ENCODE data around the gene PDE4D. TPM values are rescaled to one million over a fixed set of nuclear protein-coding genes. Genes with fewer than 3 reads are reported as not detected.
A peak's percentile ranks its signal among the peaks of the same experiment; 100 is the strongest.

Gene PDE4D
- total RNA-seq, 5 donors from 2014 or later (not counting 1 experiment from before 2014, with no cell fraction given), result 45.1 to 136 (median 64.9) TPM

DNA sequence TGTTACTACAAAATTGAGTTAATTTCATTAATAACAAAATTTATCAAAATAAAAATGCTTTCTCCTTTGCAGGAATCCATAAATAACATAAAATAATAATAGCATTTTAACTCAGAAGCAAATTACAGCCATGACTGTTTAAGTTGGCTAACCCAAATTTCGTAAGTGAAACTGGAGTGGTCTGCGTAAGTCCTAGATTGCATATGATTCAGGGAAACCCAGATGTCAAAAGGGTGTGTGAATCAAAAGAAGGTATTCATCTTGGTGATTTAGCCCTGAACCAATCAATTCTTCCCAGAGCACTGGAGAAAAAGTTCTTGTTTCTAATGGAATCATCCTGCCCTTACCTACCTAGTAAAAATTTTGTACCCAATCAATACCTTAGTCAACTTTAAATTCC is 763.1 kb downstream of the PDE4D start:
- Histone ChIP-seq H3K9me3 (no peaks in the 10 kb centered on the region), H3K27ac (ENCODE audit: low read length) (no peak overlapping the region), H3K4me1 (ENCODE audit: control insufficient read depth in 1 of 2, extremely low read depth in 1 of 2, insufficient read depth in 2 of 2, low read length in 2 of 2) (peaks cover 20 to 42% of the 10 kb centered on the region in 2 experiments), H3K27me3 (replicated peaks in 1 of 2; ENCODE audit: control insufficient read depth in 2 of 2, extremely low read depth in 1 of 2, insufficient read depth in 2 of 2, low read length in 1 of 2) (no peaks in the 10 kb centered on the region), H3K4me3 (ENCODE audit: control insufficient read depth in 1 of 2, extremely low read depth in 1 of 2, low read length in 1 of 2) (no peak overlapping the region), H3K36me3 (ENCODE audit: control insufficient read depth in 2 of 2, extremely low read depth in 1 of 2, insufficient read depth in 1 of 2, low read length in 1 of 2) (no peaks in the 10 kb centered on the region)
- Mint-ChIP-seq H3K4me3 (no peak overlapping the region), H3K9me3 (no peaks in the 10 kb centered on the region), H3K27ac (no peak overlapping the region), H3K27me3 (no peaks in the 10 kb centered on the region), H3K4me1 (peaks cover 28 to 43% (median 34%) of the 10 kb centered on the region in 3 donors), H3K36me3 (no peaks in the 10 kb centered on the region)
- ATAC-seq (replicated peaks in 1 of 4), result no peak
- POLR2A ChIA-PET, result no interaction called here
- CTCF ChIA-PET, result interaction anchor here in 1 of 2 donors (4.7 kb wide), 1 partner anchor 96 kb away, joined by 49 read pairs; no protein-coding TSS in a partner anchor
- DNase-seq, result no peak
- WGBS (ENCODE audit: insufficient coverage), result no CpG with 5 or more reads among the region's 2 CpGs

DNA sequence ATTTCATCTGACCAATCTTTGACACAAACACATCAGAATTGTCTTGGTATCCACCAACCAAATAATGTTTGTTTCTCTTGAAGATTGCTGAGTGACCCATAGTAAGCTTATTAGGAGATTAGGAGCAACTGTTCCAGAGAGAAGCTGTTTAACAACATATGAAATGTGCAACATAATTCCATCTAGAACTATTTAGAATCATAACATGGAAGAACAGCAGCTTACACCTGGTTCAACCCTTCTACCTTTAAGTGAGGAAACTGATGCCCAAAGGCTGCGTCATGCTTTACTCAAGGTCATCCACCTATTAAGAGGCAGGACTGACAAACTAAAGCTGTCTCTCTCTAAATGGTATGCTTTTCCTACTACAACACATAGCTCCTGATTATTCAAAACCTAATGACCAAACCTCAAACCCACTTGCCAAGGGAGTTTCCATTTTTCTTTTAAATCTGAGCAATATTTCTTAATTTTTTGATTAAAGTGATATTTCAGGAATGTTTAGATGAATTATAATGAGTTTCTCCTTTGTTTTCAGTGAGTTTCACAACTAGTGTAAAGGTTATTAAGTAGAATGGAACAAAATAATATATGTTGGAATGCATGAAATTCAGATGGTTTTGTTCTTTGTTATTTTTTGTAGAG is 764.8 kb downstream of the PDE4D start:
- H3K9me3 Mint-ChIP-seq, result no peaks in the 10 kb centered on the region
- H3K4me3 Mint-ChIP-seq, result no peak overlapping the region
- 100% methylated on average over 1 of the region's 1 CpG for WGBS (ENCODE audit: insufficient coverage)
- peaks cover 34 to 52% of the 10 kb centered on the region in 2 experiments for H3K4me1 ChIP-seq (ENCODE audit: control insufficient read depth in 1 of 2, extremely low read depth in 1 of 2, insufficient read depth in 2 of 2, low read length in 2 of 2)
- DNase-seq, result no peak
- H3K27me3 Mint-ChIP-seq, result no peaks in the 10 kb centered on the region
- H3K4me1 Mint-ChIP-seq, result peaks cover 23 to 33% (median 23%) of the 10 kb centered on the region in 3 donors
- no peaks in the 10 kb centered on the region for H3K36me3 ChIP-seq (ENCODE audit: control insufficient read depth in 2 of 2, extremely low read depth in 1 of 2, insufficient read depth in 1 of 2, low read length in 1 of 2)
- H3K27ac Mint-ChIP-seq, result no peak overlapping the region
- no peak for ATAC-seq (replicated peaks in 1 of 4)
- H3K27ac ChIP-seq (ENCODE audit: low read length), result peak overlapping the region; percentile 91
- H3K27me3 ChIP-seq (replicated peaks in 1 of 2; ENCODE audit: control insufficient read depth in 2 of 2, extremely low read depth in 1 of 2, insufficient read depth in 2 of 2, low read length in 1 of 2), result no peaks in the 10 kb centered on the region
- H3K9me3 ChIP-seq, result no peaks in the 10 kb centered on the region
- H3K4me3 ChIP-seq (ENCODE audit: control insufficient read depth in 1 of 2, extremely low read depth in 1 of 2, low read length in 1 of 2), result no peak overlapping the region
- ChIA-PET CTCF (interaction anchor here (0.5 to 4.7 kb wide), 18 partner anchors 9 to 241 kb away, joined by 3 to 49 read pairs (median 4); no protein-coding TSS in a partner anchor), POLR2A (interaction anchor here in 1 of 2 donors (0.8 to 2.4 kb wide), 3 partner anchors 88 to 110 kb away, joined by 3 to 14 read pairs (median 8); no protein-coding TSS in a partner anchor)
- no peaks in the 10 kb centered on the region for H3K36me3 Mint-ChIP-seq

DNA sequence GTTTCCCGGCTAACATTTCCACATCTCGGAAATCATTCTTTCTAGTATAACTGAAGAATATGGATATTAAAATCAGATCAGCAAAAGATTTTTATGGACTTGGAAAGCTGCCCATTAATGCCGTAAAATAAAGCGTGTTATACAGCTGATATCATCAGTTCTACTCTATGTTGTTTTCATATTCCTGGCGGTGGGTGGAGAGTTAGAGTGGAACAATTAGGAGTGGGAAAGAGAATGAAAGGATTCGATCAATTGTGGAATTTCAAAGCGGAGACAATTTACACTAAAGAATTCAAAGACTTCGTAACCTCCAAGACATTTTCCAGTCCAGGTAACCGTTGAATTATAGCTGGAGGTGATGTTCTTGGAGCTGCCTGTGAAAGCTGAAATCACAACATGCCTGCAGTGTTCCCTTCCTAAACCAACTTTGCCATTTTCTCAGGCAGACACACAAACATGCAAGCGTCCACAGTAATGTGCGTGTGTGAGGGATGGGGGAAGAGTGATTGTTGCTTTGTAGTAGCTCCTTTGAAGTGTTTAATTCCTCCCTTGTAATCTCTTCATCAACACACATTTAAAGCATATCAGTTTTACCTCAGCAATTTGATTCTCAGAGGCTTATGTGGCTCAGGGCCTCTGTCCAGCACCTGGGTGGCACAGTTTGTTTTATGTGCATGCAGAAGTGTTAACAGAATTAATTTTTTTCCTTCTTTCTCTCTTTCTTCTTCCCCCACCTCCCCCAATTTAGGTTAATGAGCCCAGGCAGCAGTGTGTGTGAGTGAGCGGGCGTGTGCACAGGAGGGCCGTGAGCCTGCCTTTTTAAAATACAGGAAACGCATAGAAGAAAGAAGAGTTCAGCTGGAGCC is 766.6 kb downstream of the PDE4D start:
- Histone ChIP-seq H3K4me1 (ENCODE audit: control insufficient read depth in 1 of 2, extremely low read depth in 1 of 2, insufficient read depth in 2 of 2, low read length in 2 of 2) (peaks cover 36 to 59% of the 10 kb centered on the region in 2 experiments), H3K4me3 (ENCODE audit: control insufficient read depth in 1 of 2, extremely low read depth in 1 of 2, low read length in 1 of 2) (peak overlapping the region; percentile 31 to 59), H3K9me3 (no peaks in the 10 kb centered on the region), H3K27me3 (replicated peaks in 1 of 2; ENCODE audit: control insufficient read depth in 2 of 2, extremely low read depth in 1 of 2, insufficient read depth in 2 of 2, low read length in 1 of 2) (no peaks in the 10 kb centered on the region), H3K36me3 (ENCODE audit: control insufficient read depth in 2 of 2, extremely low read depth in 1 of 2, insufficient read depth in 1 of 2, low read length in 1 of 2) (no peaks in the 10 kb centered on the region), H3K27ac (ENCODE audit: low read length) (peak overlapping the region; percentile 82)
- ChIA-PET POLR2A (interaction anchor here (0.6 to 2.4 kb wide), 6 partner anchors 22 to 94 kb away, joined by 3 to 14 read pairs (median 7); no protein-coding TSS in a partner anchor), CTCF (interaction anchor here (0.6 to 4.7 kb wide), 14 partner anchors 23 to 674 kb away, joined by 3 to 49 read pairs (median 4); no protein-coding TSS in a partner anchor)
- ATAC-seq (replicated peaks in 1 of 4) (peak; percentile 7 to 23 (median 16)), DNase-seq (peak in 11 of 35 experiments; percentile 2 to 71 (median 13))
- Mint-ChIP-seq H3K27ac (no peak overlapping the region), H3K4me1 (peaks cover 7 to 17% (median 15%) of the 10 kb centered on the region in 3 donors), H3K9me3 (no peaks in the 10 kb centered on the region), H3K36me3 (no peaks in the 10 kb centered on the region), H3K4me3 (no peak overlapping the region), H3K27me3 (no peaks in the 10 kb centered on the region)
- no CpG with 5 or more reads among the region's 15 CpGs for WGBS (ENCODE audit: insufficient coverage)

DNA sequence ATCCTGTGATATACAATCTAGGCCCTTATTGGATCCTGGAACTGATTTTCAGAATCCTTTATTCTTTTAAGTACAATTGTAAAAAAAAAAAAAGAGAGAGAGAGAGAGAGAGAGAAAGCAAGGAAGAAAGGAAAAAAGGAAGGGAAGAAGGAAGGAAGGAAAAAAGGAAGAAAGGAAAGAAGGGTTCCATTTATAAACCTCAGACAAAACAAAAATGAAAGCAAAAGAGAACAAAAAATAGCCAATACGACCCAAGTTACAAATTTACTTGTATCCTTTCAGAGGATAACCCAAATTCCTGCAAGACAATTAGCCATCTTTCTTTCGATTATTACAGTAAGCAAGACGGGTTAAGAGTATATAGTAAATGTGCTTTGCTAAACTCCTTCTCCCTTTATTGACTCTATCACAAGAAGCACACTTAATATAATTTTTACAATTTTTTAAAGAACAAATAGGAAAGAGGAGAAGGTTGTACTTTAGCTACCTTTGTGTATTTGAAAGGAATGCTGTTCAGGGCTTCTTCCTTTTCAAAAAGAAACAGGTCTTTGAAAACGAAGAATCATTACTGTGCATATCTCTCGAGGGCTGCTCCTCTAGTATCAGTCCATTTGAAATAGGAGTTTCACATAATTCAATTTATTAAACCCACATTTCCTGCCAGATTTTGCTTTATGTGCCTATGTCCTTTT is 767.4 kb downstream of the PDE4D start:
- Mint-ChIP-seq H3K4me1 (peaks cover 0 to 13% (median 10%) of the 10 kb centered on the region in 3 donors), H3K36me3 (no peaks in the 10 kb centered on the region), H3K27ac (no peak overlapping the region), H3K4me3 (peak overlapping the region in 1 of 3 donors; percentile 37), H3K9me3 (no peaks in the 10 kb centered on the region), H3K27me3 (no peaks in the 10 kb centered on the region)
- WGBS (ENCODE audit: insufficient coverage), result 40% methylated on average over 2 of the region's 5 CpGs
- H3K4me3 ChIP-seq (ENCODE audit: control insufficient read depth in 1 of 2, extremely low read depth in 1 of 2, low read length in 1 of 2), result peak overlapping the region in 1 of 2 donors; percentile 15
- peaks cover 36 to 56% of the 10 kb centered on the region in 2 experiments for H3K4me1 ChIP-seq (ENCODE audit: control insufficient read depth in 1 of 2, extremely low read depth in 1 of 2, insufficient read depth in 2 of 2, low read length in 2 of 2)
- no peaks in the 10 kb centered on the region for H3K9me3 ChIP-seq
- peak overlapping the region; percentile 82 for H3K27ac ChIP-seq (ENCODE audit: low read length)
- ChIA-PET POLR2A (interaction anchor here (1.0 to 2.4 kb wide), 3 partner anchors 87 to 90 kb away, joined by 3 to 14 read pairs (median 11); no protein-coding TSS in a partner anchor), CTCF (interaction anchor here in 1 of 2 donors (1.4 to 4.7 kb wide), 2 partner anchors 91 to 240 kb away, joined by 9 to 49 read pairs; no protein-coding TSS in a partner anchor)
- H3K36me3 ChIP-seq (ENCODE audit: control insufficient read depth in 2 of 2, extremely low read depth in 1 of 2, insufficient read depth in 1 of 2, low read length in 1 of 2), result no peaks in the 10 kb centered on the region
- ATAC-seq (replicated peaks in 1 of 4), result no peak
- peak in 1 of 35 experiments; percentile 33 for DNase-seq
- H3K27me3 ChIP-seq (replicated peaks in 1 of 2; ENCODE audit: control insufficient read depth in 2 of 2, extremely low read depth in 1 of 2, insufficient read depth in 2 of 2, low read length in 1 of 2), result no peaks in the 10 kb centered on the region

DNA sequence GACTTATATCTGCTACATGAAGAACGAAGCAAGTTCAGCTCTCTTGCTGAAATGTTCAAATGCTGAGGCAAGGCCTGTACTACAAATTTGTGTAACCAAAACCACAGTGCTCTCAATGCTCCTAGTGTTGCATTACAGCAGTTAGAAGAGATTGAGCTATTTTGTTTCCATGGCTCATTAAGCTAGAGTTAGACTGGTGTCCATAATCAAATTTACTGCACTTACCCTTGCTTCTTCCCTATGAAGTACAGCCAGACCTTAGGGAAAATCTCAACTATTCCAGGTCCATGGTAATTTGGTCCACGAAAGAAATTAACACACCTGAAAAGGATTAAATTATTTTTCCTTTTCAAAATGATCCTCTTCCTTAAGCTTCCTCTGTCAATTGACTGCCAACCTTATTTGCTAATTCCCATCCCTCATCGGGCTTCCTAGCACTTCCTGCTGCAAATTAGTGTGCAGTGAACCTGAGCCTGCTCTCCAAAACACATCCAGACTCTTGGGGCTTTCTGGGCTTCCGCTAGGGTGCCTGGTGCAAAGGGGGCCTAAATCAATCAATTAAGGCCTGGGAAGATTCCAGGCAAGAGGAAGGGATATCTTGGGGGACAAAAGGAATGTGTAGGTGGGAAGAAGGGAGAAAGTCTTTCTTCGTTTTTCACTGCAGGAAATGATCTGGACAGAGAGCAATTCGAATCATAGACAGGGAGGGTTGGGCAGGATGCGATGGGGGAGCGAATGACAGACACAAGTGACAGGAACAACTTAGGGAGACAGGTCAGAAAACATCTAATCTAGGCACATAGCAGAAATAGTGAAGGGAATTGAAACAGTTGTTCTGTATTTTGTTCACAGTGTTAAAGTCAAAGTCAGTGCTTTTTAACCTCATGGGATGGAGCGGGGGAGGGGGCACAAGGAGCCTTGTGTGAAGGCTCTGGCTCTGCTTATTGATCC is 768.2 kb downstream of the PDE4D start:
- Histone ChIP-seq H3K36me3 (ENCODE audit: control insufficient read depth in 2 of 2, extremely low read depth in 1 of 2, insufficient read depth in 1 of 2, low read length in 1 of 2) (no peaks in the 10 kb centered on the region), H3K27ac (ENCODE audit: low read length) (peak overlapping the region; percentile 82), H3K4me1 (ENCODE audit: control insufficient read depth in 1 of 2, extremely low read depth in 1 of 2, insufficient read depth in 2 of 2, low read length in 2 of 2) (peaks cover 36 to 56% of the 10 kb centered on the region in 2 experiments), H3K9me3 (no peaks in the 10 kb centered on the region), H3K27me3 (replicated peaks in 1 of 2; ENCODE audit: control insufficient read depth in 2 of 2, extremely low read depth in 1 of 2, insufficient read depth in 2 of 2, low read length in 1 of 2) (no peaks in the 10 kb centered on the region), H3K4me3 (ENCODE audit: control insufficient read depth in 1 of 2, extremely low read depth in 1 of 2, low read length in 1 of 2) (peak overlapping the region in 1 of 2 donors; percentile 32)
- peaks cover 0 to 12% (median 9%) of the 10 kb centered on the region in 3 donors for H3K4me1 Mint-ChIP-seq
- H3K27me3 Mint-ChIP-seq, result no peaks in the 10 kb centered on the region
- H3K9me3 Mint-ChIP-seq, result no peaks in the 10 kb centered on the region
- no peak overlapping the region for H3K27ac Mint-ChIP-seq
- WGBS (ENCODE audit: insufficient coverage), result 45% methylated on average over 4 of the region's 9 CpGs
- ChIA-PET POLR2A (interaction anchor here (0.5 to 1.3 kb wide), 6 partner anchors 26 to 89 kb away, joined by 3 to 10 read pairs (median 6); no protein-coding TSS in a partner anchor), CTCF (interaction anchor here (0.7 to 3.7 kb wide), 11 partner anchors 10 to 239 kb away, joined by 3 to 53 read pairs (median 7); no protein-coding TSS in a partner anchor)
- no peak for ATAC-seq (replicated peaks in 1 of 4)
- H3K4me3 Mint-ChIP-seq, result no peak overlapping the region
- no peaks in the 10 kb centered on the region for H3K36me3 Mint-ChIP-seq
- DNase-seq, result peak in 2 of 35 experiments; percentile 7 to 50
